Mesenchymal stem cell (in vitro differentiated cells and primary cell): Measurements from ENCODE around the gene C2.

Experiments used
- DNase-seq: peaks from one replicate; pipeline ENCODE4 v3.0.0-alpha.2; 2013
- H2AFZ ChIP-seq: one replicate; pipeline ENCODE4 v1.6.1; 2013; ENCODE audit warnings: low read depth, mild to moderate bottlenecking, control low read depth, inconsistent platforms, low read length, moderate library complexity
- H2AK5ac ChIP-seq: 2 replicates; pipeline ENCODE4 v1.6.1; 2013; ENCODE audit warnings: low read length, moderate library complexity, mild to moderate bottlenecking, inconsistent platforms; ENCODE audit not compliant: severe bottlenecking
- H2BK120ac ChIP-seq: one replicate; pipeline ENCODE4 v1.6.1; 2013; ENCODE audit warnings: low read depth, mild to moderate bottlenecking, inconsistent platforms, low read length, moderate library complexity
- H2BK12ac ChIP-seq, 2 experiments: one replicate each; pipeline ENCODE4 v1.6.1; 2013; ENCODE audit warnings: inconsistent platforms in 2 of 2, low read length in 2 of 2, mild to moderate bottlenecking in 2 of 2, moderate library complexity in 2 of 2, control low read depth in 1 of 2
- H2BK15ac ChIP-seq: one replicate; pipeline ENCODE4 v1.6.1; 2013; ENCODE audit warnings: mild to moderate bottlenecking, low read depth, inconsistent platforms; ENCODE audit not compliant: poor library complexity, severe bottlenecking
- H2BK5ac ChIP-seq: 2 replicates; pipeline ENCODE4 v1.6.1; 2013; ENCODE audit warnings: low read depth, mild to moderate bottlenecking, low read length, control low read depth, inconsistent platforms; ENCODE audit not compliant: poor library complexity, severe bottlenecking
- H3K14ac ChIP-seq, 2 experiments: one replicate each; pipeline ENCODE4 v1.6.1; 2013; ENCODE audit warnings: inconsistent platforms in 2 of 2, low read length in 2 of 2, control low read depth in 1 of 2, mild to moderate bottlenecking in 1 of 2, moderate library complexity in 1 of 2
- H3K18ac ChIP-seq, 2 experiments: one replicate each; pipeline ENCODE4 v1.6.1; 2013; ENCODE audit warnings: inconsistent platforms in 2 of 2, low read length in 2 of 2, control low read depth in 1 of 2, low read depth in 1 of 2, mild to moderate bottlenecking in 1 of 2
- H3K23ac ChIP-seq, 2 experiments: one replicate each; pipeline ENCODE4 v1.6.1; 2013; ENCODE audit warnings: inconsistent platforms in 2 of 2, low read length in 2 of 2, mild to moderate bottlenecking in 2 of 2, moderate library complexity in 2 of 2, control low read depth in 1 of 2
- H3K27ac ChIP-seq: 2 replicates; pipeline ENCODE4 v1.5.1; 2013; ENCODE audit warnings: mild to moderate bottlenecking, moderate library complexity, low read length, control low read depth, inconsistent platforms; ENCODE audit not compliant: poor library complexity, severe bottlenecking
- H3K27me3 ChIP-seq, 2 experiments: 2 replicates each; pipeline versions ENCODE4 v1.6.1 to v1.7.0; 2013; ENCODE audit warnings: low read length in 2 of 2, mild to moderate bottlenecking in 2 of 2, moderate library complexity in 2 of 2, control low read depth in 1 of 2, inconsistent platforms in 1 of 2; ENCODE audit not compliant: control insufficient read depth in 1 of 2, insufficient read depth in 1 of 2
- H3K36me3 ChIP-seq, 2 experiments: 2 replicates each; pipeline versions ENCODE4 v1.6.1 to v1.7.0; 2013; ENCODE audit warnings: low read length in 2 of 2, control low read depth in 1 of 2, inconsistent platforms in 1 of 2, low read depth in 1 of 2, mild to moderate bottlenecking in 1 of 2; ENCODE audit not compliant: insufficient read depth in 2 of 2, control insufficient read depth in 1 of 2
- H3K4ac ChIP-seq, 2 experiments: one replicate each; pipeline ENCODE4 v1.6.1; 2013; ENCODE audit warnings: inconsistent platforms in 2 of 2, low read length in 2 of 2, mild to moderate bottlenecking in 2 of 2, moderate library complexity in 2 of 2, control low read depth in 1 of 2, low read depth in 1 of 2
- H3K4me1 ChIP-seq: 2 replicates; pipeline ENCODE4 v1.6.1; 2013; ENCODE audit warnings: low read depth, low read length, control low read depth; ENCODE audit not compliant: control insufficient read depth, insufficient read depth
- H3K4me2 ChIP-seq: 2 replicates; pipeline ENCODE4 v1.6.1; 2013; ENCODE audit warnings: low read length, mild to moderate bottlenecking, inconsistent platforms; ENCODE audit not compliant: poor library complexity, severe bottlenecking
- H3K4me3 ChIP-seq, 2 experiments: 2 replicates each; pipeline versions ENCODE4 v1.5.1 to v1.7.0; 2013; ENCODE audit warnings: low read length in 2 of 2, mild to moderate bottlenecking in 2 of 2, control low read depth in 1 of 2, low read depth in 1 of 2; ENCODE audit not compliant: insufficient read depth in 1 of 2
- H3K79me1 ChIP-seq: replicated peaks from 2 replicates; pipeline ENCODE4 v1.6.1; 2013; ENCODE audit warnings: mild to moderate bottlenecking, control low read depth, low read length, inconsistent platforms; ENCODE audit not compliant: poor library complexity, severe bottlenecking
- H3K9ac ChIP-seq: 2 replicates; pipeline ENCODE4 v1.7.0; 2013; ENCODE audit warnings: mild to moderate bottlenecking, low read length, moderate library complexity
- H3K9me3 ChIP-seq: 2 replicates; pipeline ENCODE4 v1.7.0; 2013; ENCODE audit warnings: mild to moderate bottlenecking, low read length; ENCODE audit not compliant: control insufficient read depth
- H4K8ac ChIP-seq: one replicate; pipeline ENCODE4 v1.6.1; 2013; ENCODE audit warnings: inconsistent platforms, mild to moderate bottlenecking, low read length, moderate library complexity
- H4K91ac ChIP-seq: one replicate; pipeline ENCODE4 v1.6.1; 2013; ENCODE audit warnings: mild to moderate bottlenecking, low read length, inconsistent platforms
- WGBS: methylation state at CpG from one replicate; pipeline ENCODE4 v1.1.7; 2013; ENCODE audit warnings: mixed read lengths; 5-methylcytosine and 5-hydroxymethylcytosine counted together

The C2 gene

DNA sequence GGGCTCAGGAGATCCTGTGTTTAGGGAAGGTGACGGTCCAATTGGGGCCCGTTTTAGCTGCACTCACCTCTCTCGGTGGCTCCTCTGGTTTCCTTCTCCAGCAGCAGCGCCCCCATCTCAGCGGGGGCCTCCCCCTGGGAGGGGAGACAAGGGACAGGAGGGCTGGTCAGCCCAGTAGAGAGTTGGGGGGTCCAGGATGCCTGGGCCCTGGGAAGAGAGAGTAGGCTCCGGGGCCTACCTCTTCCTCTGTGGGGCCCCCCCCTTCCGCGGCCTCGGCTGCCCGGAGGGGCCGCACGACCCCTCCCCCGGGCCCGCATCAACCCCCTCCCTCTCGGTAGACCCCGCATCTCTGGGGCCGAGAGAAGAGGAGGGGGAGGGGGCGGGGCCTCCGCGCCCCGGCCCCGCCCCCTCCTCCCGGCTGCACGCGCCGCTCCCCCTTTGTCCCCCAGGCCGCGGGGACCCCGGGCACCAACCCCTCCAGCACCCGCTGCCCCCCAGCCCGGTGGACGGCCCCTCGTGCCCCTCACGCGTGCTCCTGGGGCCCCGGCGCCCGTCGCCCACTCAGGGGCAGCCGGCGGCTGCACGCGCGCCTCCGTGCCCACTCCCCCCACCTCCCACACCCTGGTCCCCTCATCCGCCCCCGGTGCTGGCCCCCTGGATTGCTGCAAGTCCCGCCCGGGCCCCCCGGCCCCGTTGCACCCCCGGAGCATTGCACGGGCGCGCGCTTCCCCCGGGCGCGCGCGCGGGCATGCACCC is 30.5 kb upstream of the C2 start:
- Histone ChIP-seq H2BK15ac (peak overlapping the region; percentile 60), H4K91ac (no peak overlapping the region), H3K4me1 (peaks cover 27% of the 10 kb centered on the region), H3K4me2 (peak overlapping the region; percentile 55), H3K4ac (peak overlapping the region; percentile 5 to 79), H2BK120ac (peak overlapping the region; percentile 67), H3K9ac (peak overlapping the region; percentile 92), H3K4me3 (peak overlapping the region; percentile 93 to 96), H3K9me3 (no peaks in the 10 kb centered on the region), H3K14ac (peak overlapping the region in 1 of 2 experiments; percentile 82), H3K36me3 (peaks cover 33 to 43% of the 10 kb centered on the region in 2 experiments), H3K27ac (no peak overlapping the region), H4K8ac (peak overlapping the region; percentile 56), H2BK12ac (peak overlapping the region in 1 of 2 experiments; percentile 42), H2BK5ac (no peak overlapping the region), H2AK5ac (no peak overlapping the region), H3K23ac (no peak overlapping the region), H3K27me3 (no peaks in the 10 kb centered on the region), H3K79me1 (peaks cover 24% of the 10 kb centered on the region), H2AFZ (peak overlapping the region; percentile 80), H3K18ac (peak overlapping the region in 1 of 2 experiments; percentile 83)
- no peak for DNase-seq
- 1% methylated on average over 17 of the region's 62 CpGs for WGBS

DNA sequence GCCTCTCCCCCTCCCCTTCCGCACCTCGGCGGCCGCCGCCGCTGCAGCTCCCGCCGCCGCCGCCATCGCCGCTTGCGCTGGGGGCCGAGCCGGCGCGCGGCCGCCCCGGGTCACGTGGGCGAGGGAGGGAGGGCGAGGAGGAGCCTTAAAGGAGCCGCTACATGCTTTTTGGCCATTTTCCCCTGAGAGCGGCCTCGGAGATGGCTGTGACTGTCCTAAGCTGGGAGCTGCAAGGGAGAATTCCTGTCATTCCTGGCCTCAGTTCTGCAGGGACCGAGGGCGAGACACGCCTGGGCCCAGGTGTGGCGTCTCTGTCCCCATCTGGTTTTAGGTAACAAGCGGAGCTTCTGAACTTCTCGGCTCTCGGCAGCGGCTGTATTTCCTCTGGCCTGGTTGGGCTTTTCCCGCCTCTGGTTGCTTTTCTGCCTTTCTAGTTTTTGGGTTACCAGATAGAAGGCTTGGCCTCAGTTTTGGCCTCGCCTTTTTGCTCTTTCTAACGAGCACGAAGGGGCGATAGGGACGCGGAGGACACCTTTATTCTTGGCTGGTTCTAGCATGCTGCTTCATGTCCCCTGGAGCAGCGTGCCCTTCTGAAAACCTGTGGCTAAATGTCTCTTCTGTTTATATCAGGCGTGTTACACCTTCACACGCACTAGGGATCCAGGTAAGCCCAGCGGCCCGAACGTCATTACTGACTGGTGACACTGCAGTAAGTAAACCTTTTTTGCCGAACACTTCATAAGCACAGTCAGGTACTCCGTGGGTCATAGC is 29.7 kb upstream of the C2 start, which contains the start of gene EHMT2:
Gene EHMT2, minus strand, starts transcription at position 87 of the 771 bp plus-strand sequence. Its CDS starts 21 bp downstream, at position 66.
- Histone ChIP-seq H2BK15ac (peak within 1 kb of the TSS; percentile 60), H2BK12ac (peak within 1 kb of the TSS in 1 of 2 experiments; percentile 87), H3K4ac (peak within 1 kb of the TSS; percentile 5 to 79), H3K79me1 (peaks cover 18% of the 10 kb centered on the region), H2AK5ac (no peak within 1 kb of the TSS), H3K36me3 (peaks cover 25 to 35% of the 10 kb centered on the region in 2 experiments), H4K8ac (peak within 1 kb of the TSS; percentile 56), H3K14ac (peak within 1 kb of the TSS in 1 of 2 experiments; percentile 94), H3K4me1 (peaks cover 25% of the 10 kb centered on the region), H3K18ac (peak within 1 kb of the TSS in 1 of 2 experiments; percentile 83), H3K23ac (peak within 1 kb of the TSS in 1 of 2 experiments; percentile 96), H2BK120ac (peak within 1 kb of the TSS; percentile 67), H2AFZ (peak within 1 kb of the TSS; percentile 91), H3K27me3 (no peaks in the 10 kb centered on the region), H4K91ac (no peak within 1 kb of the TSS), H3K9me3 (no peaks in the 10 kb centered on the region), H2BK5ac (no peak within 1 kb of the TSS), H3K4me2 (peak within 1 kb of the TSS; percentile 62), H3K4me3 (peak within 1 kb of the TSS; percentile 93 to 96), H3K9ac (peak within 1 kb of the TSS; percentile 96), H3K27ac (no peak within 1 kb of the TSS)
- DNase-seq: peak; percentile 83
- under 1% methylated on average over 46 of the region's 49 CpGs for WGBS

DNA sequence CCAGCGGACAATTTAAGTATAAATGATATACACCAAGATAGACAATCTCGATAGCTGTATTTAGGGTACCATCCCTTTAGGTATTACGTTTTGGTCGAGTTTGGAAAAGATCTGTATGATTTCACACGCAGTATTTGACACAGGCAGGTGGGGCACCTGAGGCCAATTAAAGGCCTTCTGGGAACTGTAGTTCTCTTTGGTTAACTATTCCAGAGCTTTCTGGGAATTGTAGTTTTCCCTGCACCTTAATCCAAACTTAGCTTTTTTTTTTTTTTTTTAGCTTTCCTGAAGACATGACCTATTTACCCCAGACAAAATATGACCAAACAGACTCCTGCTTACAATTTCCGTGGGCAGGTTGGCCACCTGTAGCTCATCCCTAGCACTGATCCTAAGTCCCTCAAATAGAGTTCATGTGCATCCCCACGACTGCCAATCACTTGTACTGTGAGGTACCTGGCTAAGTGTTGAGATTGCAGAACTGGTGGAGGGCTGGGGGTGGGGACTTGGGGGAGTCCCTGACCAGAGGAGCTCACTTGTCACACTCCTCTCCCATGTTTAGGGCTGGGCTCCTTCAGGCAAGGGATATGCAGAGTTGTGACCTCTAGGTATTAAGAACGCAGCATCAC is 29.0 kb upstream of the C2 start:
- DNase-seq: peak; percentile 50
- peaks cover 18% of the 10 kb centered on the region for H3K79me1 ChIP-seq
- H2BK15ac ChIP-seq: peak overlapping the region; percentile 33
- no peak overlapping the region for H3K4ac ChIP-seq
- H2BK5ac ChIP-seq: no peak overlapping the region
- no peak overlapping the region for H2AFZ ChIP-seq
- H3K23ac ChIP-seq: no peak overlapping the region
- H4K91ac ChIP-seq: peak overlapping the region; percentile 7
- peak overlapping the region; percentile 8 for H2AK5ac ChIP-seq
- H3K27me3 ChIP-seq: no peaks in the 10 kb centered on the region
- peak overlapping the region; percentile 93 to 96 for H3K4me3 ChIP-seq
- H3K14ac ChIP-seq: no peak overlapping the region
- peaks cover 18 to 31% of the 10 kb centered on the region in 2 experiments for H3K36me3 ChIP-seq
- H3K18ac ChIP-seq: no peak overlapping the region
- H3K4me2 ChIP-seq: peak overlapping the region; percentile 62
- H3K27ac ChIP-seq: no peak overlapping the region
- no peak overlapping the region for H2BK12ac ChIP-seq
- H3K9ac ChIP-seq: peak overlapping the region; percentile 96
- H3K9me3 ChIP-seq: no peaks in the 10 kb centered on the region
- 33% methylated on average over 5 of the region's 8 CpGs for WGBS
- H4K8ac ChIP-seq: no peak overlapping the region
- H3K4me1 ChIP-seq: peaks cover 24% of the 10 kb centered on the region
- H2BK120ac ChIP-seq: no peak overlapping the region
